Measurements from ENCODE around the gene HNRNPDL.
A peak's percentile ranks its signal among the peaks of the same experiment; 100 is the strongest.
"Not testable (repeated sequence)": the region's sequence is repeated elsewhere in the genome, so short reads cannot be mapped to it uniquely, and the experiment has no call there.

Gene HNRNPDL

DNA sequence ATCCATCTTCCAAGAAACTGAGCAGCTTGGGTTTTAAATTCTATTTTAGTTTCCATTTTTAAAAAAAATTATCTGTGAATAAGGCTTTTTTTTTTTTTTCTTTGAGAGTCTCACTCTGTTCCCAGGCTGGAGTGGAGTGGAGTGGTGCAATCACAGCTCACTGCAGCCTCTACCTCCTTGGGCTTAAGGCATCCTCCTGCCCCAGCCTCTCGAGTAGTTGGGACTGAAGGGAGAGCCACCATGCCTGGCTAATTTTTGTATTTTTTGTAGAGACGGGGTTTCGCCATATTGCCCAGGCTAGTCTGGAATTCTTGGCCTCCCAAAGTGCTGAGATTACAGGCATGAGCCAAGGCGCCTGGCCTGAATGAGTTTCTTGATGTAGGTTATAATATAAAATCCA is 1.6 kb upstream of the HNRNPDL start:
- no peak for DNase-seq

DNA sequence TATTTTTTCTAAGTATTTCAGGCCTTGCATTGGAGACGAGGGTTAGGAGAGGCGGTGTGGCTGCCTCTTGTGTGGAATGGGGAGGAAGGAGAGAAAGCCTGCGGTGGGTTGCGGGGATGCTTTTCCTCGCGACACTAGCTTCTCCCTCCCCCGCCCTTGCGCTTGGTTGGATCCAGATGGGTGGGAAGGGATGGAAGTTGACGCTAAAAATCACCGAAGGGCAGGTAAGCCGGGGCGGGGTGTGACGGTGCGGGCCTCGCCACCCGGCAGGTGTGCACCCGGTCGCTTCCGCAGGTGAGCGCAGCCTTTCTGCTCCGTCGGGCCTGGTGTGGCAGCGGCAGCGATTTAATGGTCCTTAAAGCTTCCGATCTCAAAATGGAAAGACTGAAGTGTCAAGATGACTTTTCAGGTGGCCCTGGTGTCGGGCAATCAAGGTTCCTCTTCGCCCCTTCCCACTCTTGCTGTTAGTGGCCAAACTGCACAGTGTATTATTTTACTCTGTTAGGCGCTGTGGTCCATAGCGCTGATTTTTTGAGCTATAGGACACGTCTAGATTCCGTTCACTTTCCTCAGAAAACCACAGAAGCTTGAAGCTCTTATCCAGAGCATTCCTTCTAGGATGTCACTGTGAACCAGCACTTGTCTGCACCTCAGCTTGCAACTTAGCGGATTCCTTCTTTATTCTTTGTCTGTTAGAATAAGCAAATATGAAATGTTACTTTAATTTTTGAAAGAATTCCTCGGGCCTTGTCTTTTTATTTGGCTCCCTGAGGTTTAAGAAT is 893 bp upstream of the HNRNPDL start:
- peak; percentile 61 for DNase-seq

- DNase-seq: no peak
Measured at GRCh38 chr4:82429728-82430192, 502 bp downstream of the HNRNPDL start.

DNA sequence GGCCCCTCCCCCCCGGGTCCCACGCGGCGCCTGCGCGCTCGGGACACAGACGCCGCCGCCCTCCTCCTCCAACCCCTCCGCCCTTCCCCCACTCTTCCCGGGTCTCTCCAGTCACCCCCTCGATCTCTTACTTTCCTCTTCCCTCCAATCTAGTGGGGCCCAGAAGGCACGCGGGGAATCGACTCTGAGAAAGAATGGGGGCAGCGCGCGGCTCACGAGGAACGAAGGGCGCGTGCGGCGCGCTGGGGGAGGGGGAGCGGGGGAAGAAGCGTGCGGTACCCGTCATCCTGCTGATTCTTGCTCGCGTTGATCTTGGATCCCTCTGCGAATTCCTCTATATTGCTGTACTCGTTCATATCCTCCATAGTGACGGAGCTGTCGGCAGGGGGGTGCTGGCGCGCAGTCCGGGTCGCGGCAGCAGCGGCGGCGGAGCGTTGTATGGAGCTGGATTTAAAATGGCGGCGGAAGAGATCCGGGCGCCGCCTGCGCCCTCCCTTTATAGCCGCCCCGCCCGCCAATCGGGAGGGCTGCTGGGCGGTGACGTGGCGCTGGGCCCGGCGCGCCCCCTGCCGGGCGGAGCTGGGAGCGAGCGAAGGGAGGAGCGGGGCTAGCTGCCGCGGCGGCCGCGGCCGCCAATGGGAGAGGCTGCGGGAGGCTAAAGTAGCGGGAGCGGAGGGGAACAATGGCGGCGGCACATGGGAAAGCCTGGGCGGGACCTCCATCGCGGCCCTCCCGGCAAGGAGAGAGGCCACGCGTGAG is 1.1 kb downstream of the HNRNPDL start:
- peak; percentile 94 for DNase-seq

GRCh38 chr4:82428526-82428968 is 1.7 kb downstream of the HNRNPDL start:
- no peak for DNase-seq

DNA sequence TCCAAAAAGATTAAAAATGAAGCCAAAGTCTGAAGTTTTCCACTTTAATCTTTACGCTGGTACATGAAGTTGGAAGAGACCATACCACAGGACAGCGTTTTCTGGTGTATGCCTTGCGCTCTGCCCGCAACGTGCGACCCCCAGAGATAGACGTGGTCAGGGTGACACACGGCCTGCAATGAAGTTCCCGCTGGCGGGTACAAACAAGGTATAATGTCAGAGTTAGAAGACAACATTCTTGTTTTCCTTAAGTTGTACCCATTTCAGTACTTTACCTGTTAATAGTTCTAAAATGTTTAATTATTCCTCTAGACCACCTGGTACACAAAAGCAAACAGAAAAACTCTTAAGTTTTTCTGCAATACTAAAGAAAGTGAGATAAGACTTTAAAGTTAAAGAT is 4.8 kb downstream of the HNRNPDL start:
- no peak for DNase-seq

DNA sequence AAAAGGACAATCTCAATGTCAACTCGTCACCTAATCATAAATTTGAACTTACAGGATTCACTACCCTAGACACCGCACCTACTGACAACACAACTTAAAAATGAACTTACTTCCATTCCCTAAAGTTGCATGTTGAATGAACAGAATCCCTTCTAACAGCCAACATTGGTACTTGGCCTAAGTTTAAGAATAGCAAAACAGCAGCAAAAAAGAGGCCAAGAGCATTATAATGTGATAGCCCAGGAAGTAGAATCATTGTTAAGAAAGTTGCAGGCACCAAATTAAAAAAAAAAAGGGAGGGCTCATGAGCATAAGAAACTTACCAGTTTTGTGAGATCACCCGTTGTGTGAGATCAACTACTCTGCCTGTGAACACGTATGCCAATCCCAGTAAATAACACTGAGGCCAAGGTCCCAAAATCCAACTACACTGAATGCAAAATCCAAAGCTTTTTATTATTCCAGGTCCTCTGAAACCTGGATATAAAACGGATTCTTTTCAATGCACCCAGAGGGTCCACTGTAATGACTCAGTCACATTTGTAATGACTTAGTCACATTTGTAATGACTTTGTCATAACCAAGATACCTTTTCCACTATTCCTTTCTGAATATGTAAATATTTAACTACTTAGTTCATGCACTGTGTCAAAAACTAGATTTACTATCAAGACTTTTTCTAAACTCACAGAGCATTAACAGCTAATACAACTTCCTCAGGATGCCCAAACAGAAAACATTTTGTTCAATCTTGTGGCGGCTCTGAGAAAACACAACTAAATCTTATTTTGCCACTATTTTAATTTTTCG is 6.8 kb downstream of the HNRNPDL start:
- DNase-seq: no peak

DNA sequence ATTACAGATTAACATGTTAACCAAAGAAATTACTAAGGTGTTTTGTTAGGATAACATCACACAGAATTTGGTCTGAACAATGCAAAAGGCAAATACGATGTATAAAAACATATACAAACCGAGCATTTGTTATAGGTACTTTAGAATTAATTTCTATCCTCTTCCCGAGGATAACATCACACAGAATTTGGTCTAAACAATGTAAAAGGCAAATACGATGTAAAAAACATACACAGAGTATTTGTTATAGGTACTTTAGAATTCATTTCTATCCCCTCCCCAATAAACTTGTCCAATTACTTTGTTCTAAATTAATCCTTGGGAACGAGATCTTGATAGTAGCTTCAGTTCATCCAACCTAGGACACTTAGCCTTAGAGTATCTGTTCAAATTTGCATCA is 7.6 kb downstream of the HNRNPDL start:
- DNase-seq: no peak

DNA sequence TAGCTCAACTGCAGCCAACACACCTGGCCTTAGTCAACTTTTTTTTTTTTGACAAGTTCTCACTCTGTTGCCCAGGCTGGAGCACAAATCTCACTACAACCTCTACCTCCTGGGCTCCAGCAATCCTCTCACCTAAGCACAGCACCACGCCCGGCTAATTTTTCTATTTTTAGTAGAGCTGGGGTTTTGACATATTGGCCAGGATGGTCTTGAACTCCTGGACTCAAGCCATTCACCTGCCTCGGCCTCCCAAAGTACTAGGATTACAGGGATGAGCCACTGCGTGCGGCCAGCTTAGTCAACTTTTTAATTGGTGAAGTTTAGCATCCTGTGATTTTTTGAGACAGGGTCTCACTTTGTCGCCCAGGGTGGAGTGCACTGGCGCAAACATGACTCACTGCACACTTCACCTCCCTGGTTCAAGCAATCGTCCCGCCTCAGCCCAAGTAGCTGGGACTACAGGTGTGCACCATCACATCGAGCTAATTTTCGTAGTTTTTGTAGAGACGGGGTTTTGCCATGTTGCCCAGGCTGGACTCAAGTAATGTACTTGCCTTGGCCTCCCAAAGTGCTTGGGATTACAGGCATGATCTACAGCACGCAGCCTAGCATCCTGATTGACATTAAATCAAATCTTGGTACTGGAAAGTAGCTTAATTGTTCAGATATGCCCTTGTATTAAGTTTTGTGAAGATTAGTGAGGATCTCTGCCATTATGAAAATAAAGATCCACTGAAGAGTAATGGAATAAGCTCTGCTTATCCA is 8.3 kb downstream of the HNRNPDL start:
- DNase-seq: peak; percentile 32

DNA sequence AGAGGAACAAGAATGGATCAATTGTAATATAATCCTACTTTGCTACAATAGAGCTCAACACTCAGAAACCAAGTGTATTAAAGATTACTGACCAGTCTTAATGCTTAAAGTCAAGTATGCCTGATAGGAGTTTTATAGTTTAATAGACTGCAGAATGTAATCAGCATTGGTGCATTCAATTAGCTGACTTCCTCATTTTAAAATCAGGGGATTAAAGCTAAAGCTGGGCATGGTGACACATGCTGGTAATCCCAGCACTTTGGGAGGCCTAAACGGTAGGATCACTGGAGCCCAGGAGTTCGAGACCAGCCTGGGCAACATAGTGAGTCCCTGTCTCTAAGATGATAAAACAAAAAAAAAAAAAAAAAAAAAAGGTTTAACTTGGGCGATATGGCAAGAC is 10.8 kb downstream of the HNRNPDL start:
- no peak for DNase-seq

GRCh38 chr4:82415922-82416365 is 14.3 kb downstream of the HNRNPDL start:
- no peak for DNase-seq

- DNase-seq: not testable (repeated sequence)
Measured at GRCh38 chr4:82415061-82415460, 15.2 kb downstream of the HNRNPDL start.

GRCh38 chr4:82403725-82404124 is 26.5 kb downstream of the HNRNPDL start:
- no peak for DNase-seq

- DNase-seq: no peak
Measured at GRCh38 chr4:82402196-82402775, 28.0 kb downstream of the HNRNPDL start.

DNA sequence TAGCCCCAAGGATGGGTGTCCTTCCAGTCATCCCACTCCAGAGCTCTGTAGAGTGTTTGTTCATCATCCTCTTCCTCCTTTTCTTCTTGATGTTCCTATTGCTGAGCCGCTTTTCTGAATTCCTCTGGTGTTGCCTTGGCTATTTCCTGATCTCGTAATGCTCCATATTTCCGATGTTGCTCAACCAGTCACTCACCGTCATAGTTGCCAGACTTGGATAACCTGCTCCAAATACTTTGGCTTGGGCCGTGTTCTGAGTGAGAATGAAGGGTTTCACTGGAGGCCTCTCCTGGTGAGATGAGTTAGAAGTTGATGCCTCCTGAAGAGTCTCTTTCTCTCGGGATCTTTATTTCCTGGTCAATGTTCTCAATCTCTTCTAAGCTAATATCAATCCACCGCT is 28.7 kb downstream of the HNRNPDL start:
- no peak for DNase-seq

GRCh38 chr4:82398263-82398662 is 32.0 kb downstream of the HNRNPDL start:
- DNase-seq: no peak

- DNase-seq: no peak
Measured at GRCh38 chr4:82397527-82397926, 32.7 kb downstream of the HNRNPDL start.

DNA sequence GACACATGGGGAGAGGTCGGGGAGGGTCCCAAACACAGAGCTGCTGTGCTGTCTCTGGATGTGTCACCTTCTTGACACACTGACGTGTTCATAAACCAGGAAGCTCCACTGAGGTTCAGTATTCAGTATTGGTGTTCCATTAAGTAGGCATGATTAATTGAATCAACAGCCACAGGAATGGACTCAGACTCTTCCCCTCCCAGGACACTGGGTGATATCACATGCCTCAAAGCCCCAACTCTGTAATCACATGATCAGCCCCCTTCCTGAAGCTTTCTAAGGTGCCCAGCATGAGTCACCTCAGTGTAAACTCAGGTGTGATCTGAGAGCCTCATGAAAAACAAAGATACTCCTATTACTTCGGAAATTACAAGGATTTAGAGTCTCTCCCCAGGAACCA is 35.4 kb downstream of the HNRNPDL start:
- DNase-seq: no peak

DNA sequence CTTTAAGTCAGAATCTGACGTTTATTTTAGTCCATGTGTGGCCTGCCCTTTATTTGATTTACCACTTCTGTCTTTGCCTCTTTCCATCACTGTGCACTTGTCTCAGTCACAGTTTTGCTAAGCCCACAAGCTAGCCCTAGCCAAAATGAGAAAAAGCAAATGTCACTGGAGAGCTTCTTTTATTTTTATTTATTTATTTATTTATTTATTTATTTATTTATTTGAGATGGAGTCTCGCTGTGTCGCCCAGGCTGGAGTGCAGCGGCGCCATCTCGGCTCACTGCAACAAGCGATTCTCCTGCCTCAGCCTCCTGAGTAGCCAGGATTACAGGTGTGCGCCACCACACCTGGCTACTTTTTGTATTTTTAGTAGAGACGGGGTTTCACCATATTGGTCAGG is 40.2 kb downstream of the HNRNPDL start:
- not testable (repeated sequence) for DNase-seq

GRCh38 chr4:82388405-82388804 is 41.9 kb downstream of the HNRNPDL start:
- no peak for DNase-seq

GRCh38 chr4:82386312-82386711 is 44.0 kb downstream of the HNRNPDL start:
- DNase-seq: not testable (repeated sequence)

- no peak for DNase-seq
Measured at GRCh38 chr4:82382751-82383150, 47.5 kb downstream of the HNRNPDL start.

All from activated CD4-positive, alpha-beta T cell treated with anti-CD3 and anti-CD28 coated beads for 48 hours (primary cell).